Stomach (tissue), 4 donors: ENCODE data around the gene P2RX7.

Experiments
- CTCF ChIP-seq, 7 experiments: fragments of 450-650 bp in 4 of 7; fragments of 200-600 bp in 3 of 7; sonication (generic) in 3 of 7; IDR thresholded peaks; one replicate each; pipeline ENCODE4 v1.5.1; 2016 to 2019; ENCODE audit warnings: antibody characterized with exemption in 7 of 7, control low read depth in 2 of 7, mild to moderate bottlenecking in 1 of 7
- EP300 ChIP-seq: sonication (generic); formaldehyde crosslinking; IDR thresholded peaks from one replicate; pipeline ENCODE4 v1.6.1; 2017; ENCODE audit warnings: antibody characterized with exemption

GRCh38 chr12:121123488-121123887 lies 9.2 kb upstream of the P2RX7 start:
- no peak for TF ChIP-seq CTCF (IDR thresholded peaks at IDR 0.05)
- no peak for TF ChIP-seq EP300
